HepG2 (cell line): ENCODE data around the gene AADACL4. TPM values are rescaled to one million over a fixed set of nuclear protein-coding genes. Genes with fewer than 3 reads are reported as not detected.

Experiments
- ATAC-seq: fragments of 200-7000 bp; cut with Tn5 transposase; 3 replicates; pipeline ENCODE4 v1.9.1; 2020; ENCODE audit warnings: mild to moderate bottlenecking, moderate library complexity
- BruUV-seq: library from RNA; stranded (reverse); fragments of 400-500 nt; replicated peaks from 2 replicates; lab custom pipeline; 2021; lab: Mats Ljungman, UMichigan
- CTCF ChIA-PET: fragments of 300-600 bp; formaldehyde crosslinking; extraction: SDS; loops from one replicate; lab custom pipeline; 2021; ENCODE audit warnings: low total read pairs, inconsistent platforms, low intra/inter-chr PET ratio; lab: Yijun Ruan, JAX
- POLR2A ChIA-PET: fragments of 350-600 bp; sonication (Branson Sonifier 250); formaldehyde crosslinking; loops from one replicate; lab custom pipeline; 2020; ENCODE audit warnings: antibody characterized with exemption, inconsistent platforms; lab: Yijun Ruan, JAX
- DNase-seq: peaks from one replicate; pipeline ENCODE4 v3.0.0-alpha.2; 2015; ENCODE audit warnings: low spot score
- FAIRE-seq: peaks from 3 replicates; lab custom pipeline; 2011; peaks lifted over from hg19 to GRCh38; lab: Jason Lieb, UNC
- H2AFZ ChIP-seq: one replicate; pipeline ENCODE4 v1.6.1; 2011; ENCODE audit warnings: low read length, inconsistent platforms
- H3K27ac ChIP-seq: fragments of 300-600 bp; 3 replicates; pipeline ENCODE4 v1.8.0; 2011; ENCODE audit warnings: mixed run types, mild to moderate bottlenecking, mixed read lengths, low read length, inconsistent platforms; ENCODE audit not compliant: insufficient read depth; ENCODE audit errors: extremely low read length
- H3K27me3 ChIP-seq, 2 experiments: fragments of 200-600 bp in 1 of 2; 2 replicates in 1 of 2; 3 replicates in 1 of 2; pipeline versions ENCODE4 v1.6.0 to v1.8.0; 2011; ENCODE audit warnings: low read length in 2 of 2, mild to moderate bottlenecking in 2 of 2, moderate library complexity in 2 of 2, inconsistent platforms in 1 of 2; ENCODE audit not compliant: insufficient read depth in 2 of 2, control insufficient read depth in 1 of 2
- H3K36me3 ChIP-seq, 2 experiments: fragments of 200-600 bp in 1 of 2; replicated peaks in 1 of 2; 2 replicates in 1 of 2; 3 replicates in 1 of 2; pipeline versions ENCODE4 v1.5.1 to v1.8.0; 2011; ENCODE audit warnings: low read length in 2 of 2, inconsistent platforms in 1 of 2; ENCODE audit not compliant: insufficient read depth in 2 of 2, control insufficient read depth in 1 of 2
- H3K4me1 ChIP-seq: 2 replicates; pipeline ENCODE4 v1.5.1; 2012; ENCODE audit warnings: low read length, inconsistent platforms; ENCODE audit not compliant: insufficient read depth
- H3K4me2 ChIP-seq: 2 replicates; pipeline ENCODE4 v1.6.0; 2011; ENCODE audit warnings: low read depth, low read length, inconsistent platforms
- H3K4me3 ChIP-seq, 3 experiments: fragments of 200-600 bp in 1 of 3; sonication (generic), shearing (Covaris generic) in 1 of 3; replicated peaks in 1 of 3; 2 replicates each; pipeline ENCODE4 v1.5.1; 2011 to 2016; ENCODE audit warnings: low read length in 3 of 3, inconsistent platforms in 2 of 3, low read depth in 2 of 3, mild to moderate bottlenecking in 2 of 3, control low read depth in 1 of 3, mixed read lengths in 1 of 3; ENCODE audit not compliant: insufficient read depth in 1 of 3
- H3K79me2 ChIP-seq: one replicate; pipeline ENCODE4 v1.6.1; 2011; ENCODE audit warnings: low read length, inconsistent platforms; ENCODE audit not compliant: insufficient read depth
- H3K9ac ChIP-seq: 2 replicates; pipeline ENCODE4 v1.6.0; 2011; ENCODE audit warnings: mild to moderate bottlenecking, low read depth, low read length, inconsistent platforms; ENCODE audit not compliant: insufficient read depth
- H3K9me3 ChIP-seq: 2 replicates; pipeline ENCODE4 v1.5.1; 2012; ENCODE audit warnings: mild to moderate bottlenecking, low read length
- H4K20me1 ChIP-seq: 2 replicates; pipeline ENCODE4 v1.6.0; 2011; ENCODE audit warnings: inconsistent platforms, mild to moderate bottlenecking, low read length, moderate library complexity; ENCODE audit not compliant: insufficient read depth
- CSRNP2 ChIP-seq: sonication (generic); formaldehyde crosslinking; conservative IDR thresholded peaks from 2 replicates; pipeline ENCODE4 v1.8.0; 2022; ENCODE audit warnings: low read depth, missing genetic modification reagents
- ELF1 ChIP-seq: sonication (generic); formaldehyde crosslinking; IDR thresholded peaks from 2 replicates; pipeline ENCODE4 v1.4.0; 2020; ENCODE audit warnings: missing genetic modification reagents
- MEF2D ChIP-seq: sonication (generic); formaldehyde crosslinking; IDR thresholded peaks from 2 replicates; pipeline ENCODE4 v1.5.1; 2020; ENCODE audit warnings: mild to moderate bottlenecking, missing genetic modification reagents
- PHF20 ChIP-seq: sonication (generic); formaldehyde crosslinking; IDR thresholded peaks from 2 replicates; pipeline ENCODE4 v1.5.0; 2020; ENCODE audit warnings: mild to moderate bottlenecking, missing genetic modification reagents
- RFX5 ChIP-seq: IDR thresholded peaks from 2 replicates; pipeline ENCODE4 v1.6.1; 2011; ENCODE audit warnings: low read depth, low read length, improper control_type of control experiment
- ZBTB38 ChIP-seq: sonication (generic); formaldehyde crosslinking; IDR thresholded peaks from 2 replicates; pipeline ENCODE4 v1.5.1; 2020; ENCODE audit warnings: mild to moderate bottlenecking, missing genetic modification reagents
- ZBTB46 ChIP-seq: sonication (generic); formaldehyde crosslinking; IDR thresholded peaks from 2 replicates; pipeline ENCODE4 v1.4.0; 2020; ENCODE audit warnings: mild to moderate bottlenecking, missing genetic modification reagents, borderline replicate concordance
- ZFP37 ChIP-seq: sonication (generic); formaldehyde crosslinking; IDR thresholded peaks from 2 replicates; pipeline ENCODE4 v1.4.0; 2020; ENCODE audit warnings: missing genetic modification reagents, borderline replicate concordance
- ZNF407 ChIP-seq: sonication (generic); formaldehyde crosslinking; IDR thresholded peaks from one replicate; pipeline ENCODE4 v1.5.1; 2020; ENCODE audit warnings: mild to moderate bottlenecking, missing genetic modification reagents; ENCODE audit errors: not compliant biosample characterization
- ZNF552 ChIP-seq: sonication (generic); formaldehyde crosslinking; IDR thresholded peaks from 2 replicates; pipeline ENCODE4 v1.9.0; 2022; ENCODE audit warnings: missing genetic modification reagents, mild to moderate bottlenecking, borderline replicate concordance
- ZNF564 ChIP-seq: sonication (generic); formaldehyde crosslinking; IDR thresholded peaks from 2 replicates; pipeline ENCODE4 v1.8.1; 2023; ENCODE audit warnings: mild to moderate bottlenecking, missing genetic modification reagents
- ZNF567 ChIP-seq: sonication (generic); formaldehyde crosslinking; IDR thresholded peaks from 2 replicates; pipeline ENCODE4 v1.8.1; 2023; ENCODE audit warnings: mild to moderate bottlenecking, missing genetic modification reagents, borderline replicate concordance
- ZSCAN9 ChIP-seq: IDR thresholded peaks from 2 replicates; pipeline ENCODE4 v1.6.1; 2016; ENCODE audit warnings: borderline replicate concordance
- WGBS: methylation state at CpG from one replicate; pipeline ENCODE4 v1.1.6; 2017; ENCODE audit warnings: low lambda C conversion rate; 5-methylcytosine and 5-hydroxymethylcytosine counted together
- in situ Hi-C: cut with HindIII; loops from 2 replicates; pipeline ENCODE4 v1.10.0; 2017; ENCODE audit warnings: low pct_unique_long_range_greater_than_20kb; ENCODE audit not compliant: extremely low pct_ligation_motif_present
- intact Hi-C: fragments of 100-400 bp; cut with micrococcal nuclease; formaldehyde crosslinking; loops from one replicate; pipeline ENCODE4 v1.10.0; 2022; ENCODE audit not compliant: unreplicated experiment
- polyA plus RNA-seq, 8 experiments: library from polyadenylated mRNA; depleted of rRNA in 3 of 8; stranded (reverse) in 7 of 8; unstranded in 1 of 8; fragments of >200 nt; fragmentation: Illumina TruSeq in 4 of 8; extraction: Trizol in 4 of 8; gene quantifications; 2 replicates each; pipeline versions ENCODE4 v1.2.1 to v1.2.3, GENCODE V29; 2011 to 2016; ENCODE audit warnings: low read depth in 4 of 8, missing spikeins in 1 of 8, mixed read lengths in 1 of 8; ENCODE audit not compliant: insufficient read depth in 1 of 8
- total RNA-seq, 5 experiments: library from RNA; depleted of rRNA; stranded (reverse); fragments of >200 nt; fragmentation: Illumina TruSeq; extraction: Trizol; gene quantifications; 2 replicates each; pipeline ENCODE4 v1.2.3, GENCODE V29; 2016; ENCODE audit warnings: low read depth in 1 of 5

Gene AADACL4
- total and polyA plus RNA-seq, 2 of the 13 experiments (the other 11 are each of a cell fraction or from before 2014, with no cell fraction given): not detected

GRCh38 chr1:12706061-12706460, 62.2 kb downstream of the AADACL4 start:
- ChIA-PET CTCF (no interaction called here), POLR2A (no interaction called here)
- H3K4me3 ChIP-seq: no peak overlapping the region
- WGBS: 0% methylated on average over 3 of the region's 3 CpGs
- ATAC-seq: no peak
- H3K4me2 ChIP-seq: no peak overlapping the region
- H3K27me3 ChIP-seq: 0 out of 5 replicates have a peak, but pooled peaks cover 1 to 2% of the 10 kb centered on the region in 2 experiments
- H3K27ac ChIP-seq: no peak overlapping the region
- FAIRE-seq: no peak
- BruUV-seq: no TSS peak
- H3K36me3 ChIP-seq: no peaks in the 10 kb centered on the region
- H3K9ac ChIP-seq: no peak overlapping the region
- H3K4me1 ChIP-seq: no peaks in the 10 kb centered on the region
- H2AFZ ChIP-seq: no peak overlapping the region
- H3K79me2 ChIP-seq: no peaks in the 10 kb centered on the region
- no peaks in the 10 kb centered on the region for H4K20me1 ChIP-seq
- no peak for DNase-seq
- in situ Hi-C loops (no loop called here), intact Hi-C loops (no loop called here)
- no peaks in the 10 kb centered on the region for H3K9me3 ChIP-seq
- TF ChIP-seq ZFP37 (CRISPR knock-in tag) (no peak), ZBTB46 (CRISPR knock-in tag) (no peak), PHF20 (CRISPR knock-in tag) (no peak), CSRNP2 (CRISPR knock-in tag) (no peak), ZBTB38 (CRISPR knock-in tag) (no peak), ELF1 (CRISPR knock-in tag) (no peak), RFX5 (no peak), ZNF567 (CRISPR knock-in tag) (no peak), ZSCAN9 (CRISPR knock-in tag) (no peak), ZNF564 (CRISPR knock-in tag) (no peak), ZNF407 (CRISPR knock-in tag) (no peak), MEF2D (CRISPR knock-in tag) (no peak), ZNF552 (CRISPR knock-in tag) (no peak)
